GM23248 (cell line): Measurements from ENCODE around the gene AP1AR. TPM values are rescaled to one million over a fixed set of nuclear protein-coding genes. Genes with fewer than 3 reads are reported as not detected.

ENCODE experiments used
- DNase-seq: peaks from one replicate; pipeline ENCODE4 v3.0.0-alpha.2; 2015
- H2AFZ ChIP-seq: fragments of 200-600 bp; sonication (generic); 2 replicates; pipeline ENCODE4 v1.6.1; 2016; ENCODE audit warnings: antibody characterized with exemption
- H3F3A ChIP-seq: fragments of 200-600 bp; sonication (generic); 2 replicates; pipeline ENCODE4 v1.6.1; 2016; ENCODE audit warnings: mild to moderate bottlenecking, antibody characterized with exemption, mixed run types; ENCODE audit not compliant: insufficient read depth
- H3K27ac ChIP-seq: fragments of 200-600 bp; sonication (generic); 2 replicates; pipeline ENCODE4 v1.5.1; 2016; ENCODE audit warnings: mild to moderate bottlenecking
- H3K27me3 ChIP-seq: fragments of 200-600 bp; sonication (generic); replicated peaks from 2 replicates; pipeline ENCODE4 v1.6.1; 2016; ENCODE audit warnings: mild to moderate bottlenecking; ENCODE audit not compliant: insufficient read depth
- H3K36me3 ChIP-seq: fragments of 200-600 bp; sonication (generic); 2 replicates; pipeline ENCODE4 v1.6.1; 2016; ENCODE audit warnings: low read depth, mild to moderate bottlenecking
- H3K4me1 ChIP-seq: fragments of 200-600 bp; sonication (generic); 2 replicates; pipeline ENCODE4 v1.6.1; 2016; ENCODE audit warnings: mild to moderate bottlenecking; ENCODE audit not compliant: insufficient read depth
- H3K4me2 ChIP-seq: fragments of 200-600 bp; sonication (generic); one replicate; pipeline ENCODE4 v1.6.1; 2016; ENCODE audit warnings: mild to moderate bottlenecking; ENCODE audit not compliant: unreplicated experiment
- H3K4me3 ChIP-seq: fragments of 200-600 bp; sonication (generic); 2 replicates; pipeline ENCODE4 v1.5.1; 2016; ENCODE audit warnings: mild to moderate bottlenecking
- H3K79me2 ChIP-seq: fragments of 200-600 bp; sonication (generic); 2 replicates; pipeline ENCODE4 v1.6.1; 2016; ENCODE audit warnings: mild to moderate bottlenecking; ENCODE audit not compliant: insufficient read depth
- H3K9ac ChIP-seq: fragments of 200-600 bp; sonication (generic); 2 replicates; pipeline ENCODE4 v1.6.1; 2016; ENCODE audit warnings: mild to moderate bottlenecking
- H3K9me2 ChIP-seq: fragments of 200-600 bp; sonication (generic); 2 replicates; pipeline ENCODE4 v1.6.1; 2016; ENCODE audit warnings: mixed run types, mild to moderate bottlenecking, moderate library complexity; ENCODE audit not compliant: insufficient read depth
- H3K9me3 ChIP-seq: fragments of 200-600 bp; sonication (generic); one replicate; pipeline ENCODE4 v1.6.1; 2017; ENCODE audit warnings: low read depth
- H4K20me1 ChIP-seq: fragments of 200-600 bp; sonication (generic); 2 replicates; pipeline ENCODE4 v1.6.0; 2016; ENCODE audit not compliant: insufficient read depth
- EZH2 ChIP-seq: fragments of 200-600 bp; sonication (generic); IDR thresholded peaks from 2 replicates; pipeline ENCODE4 v1.6.1; 2018; ENCODE audit warnings: antibody characterized with exemption, mild to moderate bottlenecking; ENCODE audit not compliant: insufficient read depth, poor library complexity, severe bottlenecking
- EZH2phosphoT487 ChIP-seq: fragments of 200-600 bp; sonication (generic); IDR thresholded peaks from 2 replicates; pipeline ENCODE4 v1.6.1; 2018; ENCODE audit warnings: antibody characterized with exemption, moderate library complexity, mild to moderate bottlenecking, low read depth; ENCODE audit not compliant: insufficient read depth
- WGBS, 2 experiments: methylation state at CpG; one replicate each; pipeline ENCODE4 v1.1.6; 2015 to 2017; ENCODE audit warnings: low lambda C conversion rate in 2 of 2, low coverage in 1 of 2; ENCODE audit errors: missing lambda C conversion rate in 2 of 2; 5-methylcytosine and 5-hydroxymethylcytosine counted together
- in situ Hi-C: fragments of 300-500 bp; cut with MboI; formaldehyde crosslinking; loops from 2 replicates; pipeline ENCODE4 v1.15.0; 2020
- polyA plus RNA-seq: library from polyadenylated mRNA; unstranded; fragments of >200 nt; fragmentation: Nextera tagmentation; extraction: Ambion mirVana; gene quantifications from 2 replicates; pipeline ENCODE4 v1.2.1, GENCODE V29; 2016
- total RNA-seq: library from RNA; depleted of rRNA; stranded (reverse); fragments of >200 nt; shearing (Covaris generic); gene quantifications from 2 replicates; pipeline ENCODE4 v1.2.3, GENCODE V29; 2014; rRNA removed

The AP1AR gene
- 17.2 and 21.3 TPM in 2 replicates for total RNA-seq
- polyA plus RNA-seq = 20.4 and 21.7 TPM in 2 replicates

GRCh38 chr4:112231779-112232713 lies at the start of gene AP1AR:
Gene AP1AR (plus strand): TSS chr4:112231787. CDS start chr4:112232092, 305 bp downstream.
- H3K4me2 ChIP-seq = peak within 1 kb of the TSS; percentile 95
- peaks cover 17% of the 10 kb centered on the region; the same call in 1 of the 2 replicates for H3F3A ChIP-seq
- peak; percentile 92 for DNase-seq
- TF ChIP-seq EZH2phosphoT487 = no peak
- TF ChIP-seq EZH2 = no peak
- no peaks in the 10 kb centered on the region for H3K27me3 ChIP-seq
- peak within 1 kb of the TSS; percentile 92 for H3K27ac ChIP-seq
- H3K9ac ChIP-seq = peak within 1 kb of the TSS; percentile 94
- no peaks in the 10 kb centered on the region for H3K9me2 ChIP-seq
- WGBS, 2 experiments = 0 to 1% methylated on average over 61 to 65 of the region's 70 CpGs
- no peaks in the 10 kb centered on the region for H4K20me1 ChIP-seq
- no peaks in the 10 kb centered on the region for H3K9me3 ChIP-seq
- no peaks in the 10 kb centered on the region for H3K36me3 ChIP-seq
- peak within 1 kb of the TSS; percentile 90 for H3K4me3 ChIP-seq
- H3K4me1 ChIP-seq = peaks cover 28% of the 10 kb centered on the region
- peaks cover 54% of the 10 kb centered on the region for H3K79me2 ChIP-seq
- H2AFZ ChIP-seq = peak within 1 kb of the TSS; percentile 99
- in situ Hi-C loops = loop anchor here (10.0 kb wide), 1 partner anchor 127 kb away; no protein-coding TSS in a partner anchor

- whole genome bisulfite sequencing, 2 experiments = 94 to 96% methylated on average over 3 of the region's 3 CpGs
- no peak for TF ChIP-seq EZH2
- TF ChIP-seq EZH2phosphoT487 = no peak
Observed at GRCh38 chr4:112182604-112183003, 49.0 kb upstream of the AP1AR start.

DNA sequence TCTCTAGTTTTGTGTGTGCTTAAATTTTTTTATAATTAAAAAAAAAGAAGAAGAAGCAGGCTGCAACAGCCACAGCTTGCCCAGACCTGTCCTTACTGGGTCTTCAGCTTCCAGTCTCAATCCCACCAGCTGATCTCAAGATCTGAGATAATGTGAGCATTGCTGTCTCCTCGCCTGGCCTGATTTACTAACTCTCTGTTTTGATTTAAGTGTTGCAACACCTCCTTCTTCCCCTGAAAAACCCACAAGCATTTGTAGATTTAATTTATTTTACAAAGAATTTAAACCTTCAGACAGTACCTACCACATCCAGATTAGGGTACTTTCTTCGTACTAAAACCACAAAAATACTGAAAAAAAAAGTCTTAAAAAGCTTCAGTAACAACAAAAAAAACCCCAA lies 48.3 kb upstream of the AP1AR start:
- TF ChIP-seq EZH2 = no peak
- TF ChIP-seq EZH2phosphoT487 = no peak
- DNase-seq = peak; percentile 19
- Histone ChIP-seq H3K9ac (no peak overlapping the region), H3K27me3 (no peaks in the 10 kb centered on the region), H3K4me1 (peaks cover 7% of the 10 kb centered on the region), H4K20me1 (no peaks in the 10 kb centered on the region), H2AFZ (no peak overlapping the region), H3F3A (no peaks in the 10 kb centered on the region), H3K36me3 (no peaks in the 10 kb centered on the region; the same call in 1 of the 2 replicates), H3K9me2 (no peaks in the 10 kb centered on the region), H3K9me3 (no peaks in the 10 kb centered on the region), H3K4me3 (no peak overlapping the region), H3K79me2 (no peaks in the 10 kb centered on the region), H3K4me2 (no peak overlapping the region), H3K27ac (no peak overlapping the region)
- in situ Hi-C loops = no loop called here
- WGBS, 2 experiments = 67 to 72% methylated on average over 2 of the region's 2 CpGs

More at GRCh38 chr4:112182604-112183003, 49.0 kb upstream of the AP1AR start:
- Histone ChIP-seq H4K20me1 (no peaks in the 10 kb centered on the region), H3K79me2 (no peaks in the 10 kb centered on the region), H3K27ac (no peak overlapping the region), H3K9me2 (no peaks in the 10 kb centered on the region), H3K4me1 (peaks cover 7% of the 10 kb centered on the region), H3K4me2 (no peak overlapping the region), H3K27me3 (no peaks in the 10 kb centered on the region), H3K36me3 (no peaks in the 10 kb centered on the region), H3K4me3 (no peak overlapping the region), H3K9me3 (no peaks in the 10 kb centered on the region), H3K9ac (no peak overlapping the region), H3F3A (no peaks in the 10 kb centered on the region), H2AFZ (no peak overlapping the region)
- DNase-seq = no peak
- in situ Hi-C loops = no loop called here

DNA sequence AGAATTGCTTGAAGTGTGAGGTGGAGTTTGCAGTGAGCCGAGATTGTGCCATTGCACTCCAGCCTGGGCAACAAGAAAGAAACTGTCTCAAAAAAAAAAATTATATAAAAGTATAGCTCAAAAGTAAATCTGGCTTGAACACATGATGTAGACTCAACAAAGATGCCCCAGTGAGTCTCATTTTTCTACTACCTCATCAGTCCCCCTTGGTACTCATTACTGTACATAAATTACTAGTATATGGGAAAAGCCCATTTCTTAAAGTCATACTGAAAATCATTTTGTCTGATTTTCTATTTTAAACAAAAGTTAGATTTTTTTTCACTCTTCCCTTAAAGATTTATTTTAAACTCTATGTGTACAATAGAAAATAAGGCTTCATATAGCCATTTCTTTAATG lies 47.1 kb upstream of the AP1AR start:
- H3K4me2 ChIP-seq = no peak overlapping the region
- H3K9me3 ChIP-seq = no peaks in the 10 kb centered on the region
- peaks cover 7% of the 10 kb centered on the region for H3K4me1 ChIP-seq
- H2AFZ ChIP-seq = no peak overlapping the region
- no peaks in the 10 kb centered on the region for H3K79me2 ChIP-seq
- H3K9ac ChIP-seq = no peak overlapping the region
- no peak overlapping the region for H3K27ac ChIP-seq
- in situ Hi-C loops = no loop called here
- H3K27me3 ChIP-seq = no peaks in the 10 kb centered on the region
- DNase-seq = no peak
- H3K9me2 ChIP-seq = no peaks in the 10 kb centered on the region
- no peak overlapping the region for H3K4me3 ChIP-seq
- 93 to 95% methylated on average over 1 of the region's 1 CpG for WGBS, 2 experiments
- H3F3A ChIP-seq = no peaks in the 10 kb centered on the region
- TF ChIP-seq EZH2 = no peak
- no peak for TF ChIP-seq EZH2phosphoT487
- H4K20me1 ChIP-seq = no peaks in the 10 kb centered on the region
- H3K36me3 ChIP-seq = no peaks in the 10 kb centered on the region; the same call in 1 of the 2 replicates
